ENCODE data around the gene PHACTR2.

The PHACTR2 gene

DNA sequence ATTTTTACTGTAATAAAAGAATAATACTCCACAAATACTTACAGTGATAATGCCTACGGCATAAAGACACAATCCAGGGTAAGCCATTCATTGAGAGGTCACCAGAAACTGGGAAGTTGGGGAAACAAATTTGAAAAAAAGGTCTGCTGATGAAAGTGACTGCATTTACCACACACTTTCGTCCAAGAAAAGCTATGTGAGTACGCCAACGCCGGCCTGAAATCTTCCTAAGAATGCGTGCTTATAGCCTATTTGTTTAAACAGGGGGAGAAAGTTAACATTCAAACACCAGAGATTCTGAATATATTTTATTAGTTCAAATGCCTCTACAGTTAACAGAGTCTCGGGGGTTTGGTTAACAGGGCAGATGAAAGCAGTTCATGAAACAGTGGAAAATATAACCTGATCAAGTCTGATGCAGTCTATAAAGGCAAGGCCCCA is 164.7 kb downstream of the PHACTR2 start:
- TF ChIP-seq EZH2 (IDR thresholded peaks at IDR 0.05; ENCODE audit: borderline replicate concordance, low read depth, low read length, severe bottlenecking) = no peak
- TF ChIP-seq, protein P1, sequence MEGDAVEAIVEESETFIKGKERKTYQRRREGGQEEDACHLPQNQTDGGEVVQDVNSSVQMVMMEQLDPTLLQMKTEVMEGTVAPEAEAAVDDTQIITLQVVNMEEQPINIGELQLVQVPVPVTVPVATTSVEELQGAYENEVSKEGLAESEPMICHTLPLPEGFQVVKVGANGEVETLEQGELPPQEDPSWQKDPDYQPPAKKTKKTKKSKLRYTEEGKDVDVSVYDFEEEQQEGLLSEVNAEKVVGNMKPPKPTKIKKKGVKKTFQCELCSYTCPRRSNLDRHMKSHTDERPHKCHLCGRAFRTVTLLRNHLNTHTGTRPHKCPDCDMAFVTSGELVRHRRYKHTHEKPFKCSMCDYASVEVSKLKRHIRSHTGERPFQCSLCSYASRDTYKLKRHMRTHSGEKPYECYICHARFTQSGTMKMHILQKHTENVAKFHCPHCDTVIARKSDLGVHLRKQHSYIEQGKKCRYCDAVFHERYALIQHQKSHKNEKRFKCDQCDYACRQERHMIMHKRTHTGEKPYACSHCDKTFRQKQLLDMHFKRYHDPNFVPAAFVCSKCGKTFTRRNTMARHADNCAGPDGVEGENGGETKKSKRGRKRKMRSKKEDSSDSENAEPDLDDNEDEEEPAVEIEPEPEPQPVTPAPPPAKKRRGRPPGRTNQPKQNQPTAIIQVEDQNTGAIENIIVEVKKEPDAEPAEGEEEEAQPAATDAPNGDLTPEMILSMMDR (IDR thresholded peaks at IDR 0.05; ENCODE audit: borderline replicate concordance, extremely low read depth, low read length, poor library complexity, severe bottlenecking) = no peak
- Histone ChIP-seq H4K20me1 (ENCODE audit: insufficient read depth, low read length) (0 out of 2 replicates have a peak, but pooled peaks cover 4% of the 10 kb centered on the region), H3K27me3 (ENCODE audit: insufficient read depth, low read length, poor library complexity) (no peaks in the 10 kb centered on the region), H3K4me1 (ENCODE audit: insufficient read depth, low read length) (peaks cover 25% of the 10 kb centered on the region), H3K9ac (ENCODE audit: low read depth, low read length) (peak overlapping the region; percentile 84), H3K79me2 (ENCODE audit: insufficient read depth, low read length) (peaks cover 39% of the 10 kb centered on the region), H3K9me3 (ENCODE audit: insufficient read depth, low read length, severe bottlenecking) (no peaks in the 10 kb centered on the region), H3K27ac (ENCODE audit: low read length) (peak overlapping the region; percentile 84), H2AFZ (ENCODE audit: low read depth, low read length) (peak overlapping the region; percentile 87), H3K4me3 (ENCODE audit: low read depth in 1 of 2, low read length in 2 of 2) (peak overlapping the region; percentile 44 to 82; a peak in 3 of 4 replicates), H3K4me2 (ENCODE audit: insufficient read depth, low read length) (peak overlapping the region; percentile 73), H3K36me3 (ENCODE audit: insufficient read depth, low read length) (peaks cover 33% of the 10 kb centered on the region)
- no peak for ATAC-seq (ENCODE audit: insufficient read depth, low read depth)
- no peak for DNase-seq

DNA sequence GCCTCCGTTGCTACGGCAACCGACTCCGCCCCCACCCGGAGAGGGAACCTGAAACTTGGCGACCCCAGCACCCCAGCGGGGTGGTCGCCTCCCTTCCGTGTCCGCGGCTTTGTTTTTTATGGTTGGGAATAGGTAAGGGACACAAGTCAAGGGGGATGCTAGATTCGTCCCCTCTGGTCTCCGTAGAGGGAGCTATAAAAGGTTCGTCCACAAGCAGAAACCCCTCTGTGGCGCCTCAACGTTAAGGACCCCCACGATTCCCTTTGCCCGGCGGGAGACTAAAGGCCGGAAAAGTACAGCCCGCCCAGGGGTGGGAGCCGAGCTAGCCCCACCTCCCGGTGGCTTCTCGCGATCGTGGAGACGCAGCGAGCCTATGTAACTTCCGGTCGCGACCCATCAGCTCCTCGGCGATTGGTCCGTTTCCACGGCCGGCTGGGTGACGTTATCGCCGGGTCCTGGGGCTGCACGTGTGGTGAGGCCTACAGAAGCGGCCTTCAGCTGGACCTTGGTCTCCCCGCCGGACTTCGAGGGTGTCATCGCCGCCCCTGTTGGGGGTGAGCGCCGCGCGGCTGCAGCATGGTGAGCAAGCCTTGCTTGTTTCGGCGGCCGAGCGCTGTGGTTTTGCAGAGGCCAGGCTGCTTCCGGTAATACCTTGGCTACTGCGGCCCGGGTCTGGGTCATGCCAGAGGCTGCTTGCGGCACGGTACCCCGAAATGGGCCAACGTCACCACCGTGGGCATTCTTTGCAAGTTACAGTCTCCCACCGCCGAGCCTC is 165.3 kb downstream of the PHACTR2 start, which contains the start of gene LTV1:
Gene LTV1, plus strand, starts transcription at position 437 of the 775 bp plus-strand sequence. Its CDS starts 140 bp downstream, at position 577.
- H3K9me3 ChIP-seq (ENCODE audit: insufficient read depth, low read length, severe bottlenecking) = no peaks in the 10 kb centered on the region
- peaks cover 39% of the 10 kb centered on the region for H3K36me3 ChIP-seq (ENCODE audit: insufficient read depth, low read length)
- ATAC-seq (ENCODE audit: insufficient read depth, low read depth) (peak; percentile 97), DNase-seq (peak; percentile 95)
- 0 out of 2 replicates have a peak, but pooled peaks cover 4% of the 10 kb centered on the region for H4K20me1 ChIP-seq (ENCODE audit: insufficient read depth, low read length)
- no peaks in the 10 kb centered on the region for H3K27me3 ChIP-seq (ENCODE audit: insufficient read depth, low read length, poor library complexity)
- H3K4me1 ChIP-seq (ENCODE audit: insufficient read depth, low read length) = peaks cover 25% of the 10 kb centered on the region
- H3K27ac ChIP-seq (ENCODE audit: low read length) = peak within 1 kb of the TSS; percentile 84
- H3K4me2 ChIP-seq (ENCODE audit: insufficient read depth, low read length) = peak within 1 kb of the TSS; percentile 73
- H3K9ac ChIP-seq (ENCODE audit: low read depth, low read length) = peak within 1 kb of the TSS; percentile 84
- TF ChIP-seq EZH2 (IDR thresholded peaks at IDR 0.05; ENCODE audit: borderline replicate concordance, low read depth, low read length, severe bottlenecking) = no peak
- TF ChIP-seq, protein P1 (IDR thresholded peaks at IDR 0.05; ENCODE audit: borderline replicate concordance, extremely low read depth, low read length, poor library complexity, severe bottlenecking) = no peak
- H3K4me3 ChIP-seq (ENCODE audit: low read depth in 1 of 2, low read length in 2 of 2) = peak within 1 kb of the TSS; percentile 44 to 82
- H3K79me2 ChIP-seq (ENCODE audit: insufficient read depth, low read length) = peaks cover 42% of the 10 kb centered on the region
- peak within 1 kb of the TSS; percentile 87 for H2AFZ ChIP-seq (ENCODE audit: low read depth, low read length)

DNA sequence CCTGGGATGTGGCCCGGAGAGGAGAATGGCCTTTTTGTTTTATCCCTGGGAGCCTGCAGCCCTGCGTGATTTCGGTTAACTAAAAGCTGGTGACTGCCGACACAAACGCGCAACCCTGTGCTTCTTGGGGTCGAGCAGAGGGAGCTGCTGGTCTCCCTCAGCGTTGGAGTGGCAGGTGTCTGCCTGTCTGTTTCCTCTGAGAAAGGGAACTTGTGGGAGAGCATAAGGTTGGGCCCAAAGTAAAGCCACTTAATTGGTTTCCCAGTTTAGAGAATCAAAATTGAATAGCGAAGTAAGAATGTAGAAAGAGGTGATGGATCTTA is 165.9 kb downstream of the PHACTR2 start:
- Histone ChIP-seq H3K36me3 (ENCODE audit: insufficient read depth, low read length) (peaks cover 45% of the 10 kb centered on the region), H3K9me3 (ENCODE audit: insufficient read depth, low read length, severe bottlenecking) (no peaks in the 10 kb centered on the region), H3K27ac (ENCODE audit: low read length) (peak overlapping the region; percentile 81), H3K9ac (ENCODE audit: low read depth, low read length) (peak overlapping the region; percentile 84), H3K4me1 (ENCODE audit: insufficient read depth, low read length) (peaks cover 25% of the 10 kb centered on the region), H3K27me3 (ENCODE audit: insufficient read depth, low read length, poor library complexity) (no peaks in the 10 kb centered on the region), H3K4me2 (ENCODE audit: insufficient read depth, low read length) (peak overlapping the region; percentile 73), H4K20me1 (ENCODE audit: insufficient read depth, low read length) (0 out of 2 replicates have a peak, but pooled peaks cover 8% of the 10 kb centered on the region), H2AFZ (ENCODE audit: low read depth, low read length) (peak overlapping the region; percentile 87), H3K79me2 (ENCODE audit: insufficient read depth, low read length) (peaks cover 46% of the 10 kb centered on the region), H3K4me3 (ENCODE audit: low read depth in 1 of 2, low read length in 2 of 2) (peak overlapping the region; percentile 44 to 82)
- DNase-seq = no peak
- ATAC-seq (ENCODE audit: insufficient read depth, low read depth) = peak; percentile 16
- TF ChIP-seq, protein P1 (IDR thresholded peaks at IDR 0.05; ENCODE audit: borderline replicate concordance, extremely low read depth, low read length, poor library complexity, severe bottlenecking) = no peak
- TF ChIP-seq EZH2 (IDR thresholded peaks at IDR 0.05; ENCODE audit: borderline replicate concordance, low read depth, low read length, severe bottlenecking) = no peak
